ENCODE results near the gene POLR3E.

GRCh38 chr16:22250522-22250921 lies 46.7 kb upstream of the POLR3E start:
- TF ChIP-seq CTCF (IDR thresholded peaks at IDR 0.05; ENCODE audit: poor library complexity) (no peak), EZH2 (IDR thresholded peaks at IDR 0.05; ENCODE audit: borderline replicate concordance) (no peak)
